ENCODE data around the gene ITGB4. TPM values are rescaled to one million over a fixed set of nuclear protein-coding genes. Genes with fewer than 3 reads are reported as not detected.

Gene ITGB4
- total RNA-seq, 4 donors from 2014 or later: 3.6 to 20.2 (median 6.3) TPM

- ATAC-seq (no peak), DNase-seq (no peak)
- peaks cover 0 to 7% of the 10 kb centered on the region in 2 donors for H3K36me3 ChIP-seq
- peaks cover 41 to 46% of the 10 kb centered on the region in 2 donors for H3K4me1 ChIP-seq
- in situ Hi-C loops (cut with MboI; ENCODE audit: low sequenced_read_pairs in 4 of 4) (no loop called here), intact Hi-C loops (cut with DNase I; ENCODE audit: low total_unique reads) (loop anchor here (5.0 to 10.0 kb wide), 4 partner anchors 114 to 942 kb away; partner anchors contain the start of genes ACOX1, JMJD6, METTL23 and TEN1)
- H3K27me3 ChIP-seq: no peaks in the 10 kb centered on the region
- peak overlapping the region in 3 of 4 donors; percentile 51 to 86 (median 85) for H3K4me3 ChIP-seq
- TF ChIP-seq CTCF (IDR thresholded peaks at IDR 0.05 in 4 of 5, conservative IDR thresholded peaks at IDR 0.05 in 1 of 5): peak; percentile 61 to 72 (median 65)
- peak in 1 of 2 donors; percentile 9 for TF ChIP-seq POLR2A (IDR thresholded peaks at IDR 0.05)
- H3K27ac ChIP-seq: peak overlapping the region; percentile 98 to 100 (median 100)
- no peaks in the 10 kb centered on the region for H3K9me3 ChIP-seq
Observed at GRCh38 chr17:75783069-75783783, 62.0 kb downstream of the ITGB4 start.

GRCh38 chr17:75783803-75784472 lies 62.7 kb downstream of the ITGB4 start:
- intact Hi-C loops (cut with DNase I; ENCODE audit: low total_unique reads): loop anchor here (2.0 to 10.0 kb wide), 6 partner anchors 61 to 941 kb away; partner anchors contain the start of genes ACOX1, JMJD6, METTL23 and TEN1
- Histone ChIP-seq H3K27ac (peak overlapping the region; percentile 98 to 100 (median 100)), H3K36me3 (peaks cover 0 to under 1% of the 10 kb centered on the region in 2 donors), H3K27me3 (no peaks in the 10 kb centered on the region), H3K4me1 (peaks cover 41 to 47% of the 10 kb centered on the region in 2 donors), H3K9me3 (no peaks in the 10 kb centered on the region), H3K4me3 (peak overlapping the region; percentile 51 to 87 (median 86))
- ATAC-seq: peak; percentile 1 to 6
- in situ Hi-C loops (cut with MboI; ENCODE audit: low sequenced_read_pairs in 4 of 4): no loop called here
- TF ChIP-seq CTCF (IDR thresholded peaks at IDR 0.05 in 4 of 5, conservative IDR thresholded peaks at IDR 0.05 in 1 of 5) (no peak), POLR2A (IDR thresholded peaks at IDR 0.05) (no peak)
- peak in 1 of 2 donors; percentile 66 for DNase-seq

GRCh38 chr17:75784473-75785015 lies 63.3 kb downstream of the ITGB4 start, which contains the start of gene UNK:
UNK (plus strand) TSS chr17:75784806; CDS start chr17:75784881, 75 bp downstream.
- Histone ChIP-seq H3K9me3 (no peaks in the 10 kb centered on the region), H3K27ac (peak within 1 kb of the TSS; percentile 98 to 100 (median 100)), H3K36me3 (no peaks in the 10 kb centered on the region), H3K4me1 (peaks cover 41 to 47% of the 10 kb centered on the region in 2 donors), H3K27me3 (no peaks in the 10 kb centered on the region), H3K4me3 (peak within 1 kb of the TSS; percentile 74 to 87 (median 86))
- in situ Hi-C loops (cut with MboI; ENCODE audit: low sequenced_read_pairs in 4 of 4): no loop called here
- peak; percentile 98 to 99 for DNase-seq
- ATAC-seq: peak; percentile 82 to 85
- intact Hi-C loops (cut with DNase I; ENCODE audit: low total_unique reads): loop anchor here (1.0 to 10.0 kb wide), 7 partner anchors 25 to 940 kb away; partner anchors contain the start of genes ACOX1, JMJD6, METTL23 and TEN1
- TF ChIP-seq CTCF (IDR thresholded peaks at IDR 0.05 in 4 of 5, conservative IDR thresholded peaks at IDR 0.05 in 1 of 5) (peak in 2 of 5 experiments; percentile 15 to 43), POLR2A (IDR thresholded peaks at IDR 0.05) (peak; percentile 56 to 67)

- Histone ChIP-seq H3K27me3 (no peaks in the 10 kb centered on the region), H3K27ac (peak overlapping the region; percentile 98 to 100 (median 100)), H3K36me3 (no peaks in the 10 kb centered on the region), H3K9me3 (no peaks in the 10 kb centered on the region), H3K4me1 (peaks cover 37 to 47% of the 10 kb centered on the region in 2 donors), H3K4me3 (peak overlapping the region; percentile 74 to 87 (median 86))
- intact Hi-C loops (cut with DNase I; ENCODE audit: low total_unique reads): loop anchor here (1.0 to 10.0 kb wide), 6 partner anchors 24 to 940 kb away; partner anchors contain the start of genes ACOX1, JMJD6, METTL23 and TEN1
- no peak for TF ChIP-seq CTCF (IDR thresholded peaks at IDR 0.05 in 4 of 5, conservative IDR thresholded peaks at IDR 0.05 in 1 of 5)
- TF ChIP-seq POLR2A (IDR thresholded peaks at IDR 0.05): peak; percentile 81 to 87
- in situ Hi-C loops (cut with MboI; ENCODE audit: low sequenced_read_pairs in 4 of 4): no loop called here
- peak; percentile 75 to 88 for DNase-seq
- peak; percentile 76 to 78 for ATAC-seq
Observed at GRCh38 chr17:75785016-75785890, 64.0 kb downstream of the ITGB4 start.

Measured in gastrocnemius medialis (tissue), 4 donors.